SJCRH30 (cell line): ENCODE data around the gene SERPIND1. TPM values are rescaled to one million over a fixed set of nuclear protein-coding genes. Genes with fewer than 3 reads are reported as not detected.

Experiments used
- DNase-seq, 2 experiments: peaks; one replicate each; pipeline ENCODE4 v3.0.0-alpha.2; 2015 to 2020
- H3K27ac ChIP-seq: fragments of 250-450 bp; sonication (Bioruptor Pico); 2 replicates; pipeline ENCODE4 v1.5.1; 2020; ENCODE audit warnings: mild to moderate bottlenecking, moderate library complexity
- H3K27me3 ChIP-seq: fragments of 250-450 bp; sonication (Bioruptor Pico); 2 replicates; pipeline ENCODE4 v1.5.1; 2020; ENCODE audit warnings: mild to moderate bottlenecking, moderate library complexity
- H3K36me3 ChIP-seq: fragments of 250-450 bp; sonication (Bioruptor Pico); 2 replicates; pipeline ENCODE4 v1.5.1; 2020; ENCODE audit warnings: mild to moderate bottlenecking, moderate library complexity
- H3K4me1 ChIP-seq: fragments of 250-450 bp; sonication (Bioruptor Pico); 2 replicates; pipeline ENCODE4 v1.5.1; 2020; ENCODE audit warnings: mild to moderate bottlenecking, moderate library complexity
- H3K4me3 ChIP-seq: fragments of 250-450 bp; sonication (Bioruptor Pico); 2 replicates; pipeline ENCODE4 v1.5.1; 2020; ENCODE audit warnings: mild to moderate bottlenecking, moderate library complexity
- H3K9me3 ChIP-seq: fragments of 250-450 bp; sonication (Bioruptor Pico); replicated peaks from 2 replicates; pipeline ENCODE4 v1.5.1; 2020; ENCODE audit warnings: mild to moderate bottlenecking, moderate library complexity
- total RNA-seq: library from RNA; depleted of rRNA; stranded (reverse); fragments of >200 nt; shearing (Covaris generic); gene quantifications from 2 replicates; pipeline ENCODE4 v1.2.3, GENCODE V29; 2014

Gene SERPIND1
- total RNA-seq, 1 experiment from 2014 or later, result 0.04 TPM

- no peaks in the 10 kb centered on the region for H3K9me3 ChIP-seq
- H3K4me1 ChIP-seq, result no peaks in the 10 kb centered on the region
- H3K36me3 ChIP-seq, result no peaks in the 10 kb centered on the region; the same call in 1 of the 2 replicates
- no peak for DNase-seq
- no peak overlapping the region for H3K4me3 ChIP-seq
- no peaks in the 10 kb centered on the region for H3K27me3 ChIP-seq
- no peak overlapping the region for H3K27ac ChIP-seq
These were observed 2.9 kb downstream of the SERPIND1 start for GRCh38 chr22:20776624-20777405.

GRCh38 chr22:20777420-20778177, 3.7 kb downstream of the SERPIND1 start:
- Histone ChIP-seq H3K4me3 (no peak overlapping the region), H3K9me3 (no peaks in the 10 kb centered on the region), H3K27me3 (no peaks in the 10 kb centered on the region), H3K4me1 (no peaks in the 10 kb centered on the region), H3K27ac (no peak overlapping the region), H3K36me3 (no peaks in the 10 kb centered on the region; the same call in 1 of the 2 replicates)
- no peak for DNase-seq

GRCh38 chr22:20779014-20779817, 5.3 kb downstream of the SERPIND1 start:
- H3K27ac ChIP-seq, result no peak overlapping the region
- H3K4me3 ChIP-seq, result no peak overlapping the region
- H3K27me3 ChIP-seq, result no peaks in the 10 kb centered on the region
- H3K9me3 ChIP-seq, result no peaks in the 10 kb centered on the region
- DNase-seq, result no peak
- H3K4me1 ChIP-seq, result no peaks in the 10 kb centered on the region
- no peaks in the 10 kb centered on the region; the same call in 1 of the 2 replicates for H3K36me3 ChIP-seq

GRCh38 chr22:20779818-20780158, 5.9 kb downstream of the SERPIND1 start:
- no peak for DNase-seq
- Histone ChIP-seq H3K36me3 (no peaks in the 10 kb centered on the region; the same call in 1 of the 2 replicates), H3K9me3 (no peaks in the 10 kb centered on the region), H3K27me3 (no peaks in the 10 kb centered on the region), H3K4me1 (no peaks in the 10 kb centered on the region), H3K4me3 (no peak overlapping the region), H3K27ac (no peak overlapping the region)

- Histone ChIP-seq H3K4me1 (peaks cover 5% of the 10 kb centered on the region), H3K4me3 (no peak overlapping the region), H3K36me3 (no peaks in the 10 kb centered on the region; the same call in 1 of the 2 replicates), H3K9me3 (no peaks in the 10 kb centered on the region), H3K27ac (no peak overlapping the region), H3K27me3 (no peaks in the 10 kb centered on the region)
- no peak for DNase-seq
These were observed 7.5 kb downstream of the SERPIND1 start for GRCh38 chr22:20781272-20781990.

GRCh38 chr22:20782083-20782482, 8.2 kb downstream of the SERPIND1 start:
- H3K36me3 ChIP-seq, result no peaks in the 10 kb centered on the region; the same call in 1 of the 2 replicates

GRCh38 chr22:20782596-20783299, 8.8 kb downstream of the SERPIND1 start:
- no peaks in the 10 kb centered on the region for H3K9me3 ChIP-seq

More at GRCh38 chr22:20782083-20782482, 8.2 kb downstream of the SERPIND1 start:
- H3K27ac ChIP-seq, result no peak overlapping the region
- no peak for DNase-seq
- no peaks in the 10 kb centered on the region for H3K9me3 ChIP-seq
- H3K4me3 ChIP-seq, result no peak overlapping the region
- peaks cover 12% of the 10 kb centered on the region for H3K4me1 ChIP-seq
- no peaks in the 10 kb centered on the region for H3K27me3 ChIP-seq

GRCh38 chr22:20783300-20783673, 9.4 kb downstream of the SERPIND1 start:
- no peaks in the 10 kb centered on the region for H3K27me3 ChIP-seq
- DNase-seq, result no peak

More at GRCh38 chr22:20782596-20783299, 8.8 kb downstream of the SERPIND1 start:
- Histone ChIP-seq H3K27me3 (no peaks in the 10 kb centered on the region), H3K27ac (no peak overlapping the region), H3K36me3 (no peaks in the 10 kb centered on the region; the same call in 1 of the 2 replicates), H3K4me3 (no peak overlapping the region), H3K4me1 (peaks cover 18% of the 10 kb centered on the region)
- no peak for DNase-seq

GRCh38 chr22:20783844-20784723, 10.2 kb downstream of the SERPIND1 start:
- Histone ChIP-seq H3K9me3 (no peaks in the 10 kb centered on the region), H3K27me3 (no peaks in the 10 kb centered on the region), H3K36me3 (no peaks in the 10 kb centered on the region; the same call in 1 of the 2 replicates), H3K27ac (no peak overlapping the region), H3K4me1 (peaks cover 32% of the 10 kb centered on the region), H3K4me3 (no peak overlapping the region)
- DNase-seq, result peak; percentile 50 to 76

More at GRCh38 chr22:20783300-20783673, 9.4 kb downstream of the SERPIND1 start:
- Histone ChIP-seq H3K36me3 (no peaks in the 10 kb centered on the region; the same call in 1 of the 2 replicates), H3K9me3 (no peaks in the 10 kb centered on the region), H3K27ac (no peak overlapping the region), H3K4me1 (peaks cover 24% of the 10 kb centered on the region), H3K4me3 (no peak overlapping the region)

- Histone ChIP-seq H3K4me1 (peaks cover 45% of the 10 kb centered on the region), H3K9me3 (no peaks in the 10 kb centered on the region), H3K36me3 (no peaks in the 10 kb centered on the region), H3K27me3 (no peaks in the 10 kb centered on the region), H3K4me3 (no peak overlapping the region), H3K27ac (no peak overlapping the region)
- DNase-seq, result no peak
These were observed 11.5 kb downstream of the SERPIND1 start for GRCh38 chr22:20785415-20785814.

GRCh38 chr22:20786048-20786447, 12.1 kb downstream of the SERPIND1 start:
- H3K4me1 ChIP-seq, result peaks cover 49% of the 10 kb centered on the region
- peak overlapping the region; percentile 58 for H3K27ac ChIP-seq
- no peak for DNase-seq
- H3K27me3 ChIP-seq, result no peaks in the 10 kb centered on the region
- H3K4me3 ChIP-seq, result no peak overlapping the region
- no peaks in the 10 kb centered on the region for H3K36me3 ChIP-seq
- H3K9me3 ChIP-seq, result no peaks in the 10 kb centered on the region

GRCh38 chr22:20786536-20786979, 12.6 kb downstream of the SERPIND1 start:
- H3K4me1 ChIP-seq, result peaks cover 49% of the 10 kb centered on the region
- no peaks in the 10 kb centered on the region for H3K27me3 ChIP-seq
- peak overlapping the region; percentile 58 for H3K27ac ChIP-seq
- no peak overlapping the region for H3K4me3 ChIP-seq
- peak; percentile 46 to 73 for DNase-seq
- H3K36me3 ChIP-seq, result no peaks in the 10 kb centered on the region
- H3K9me3 ChIP-seq, result no peaks in the 10 kb centered on the region

GRCh38 chr22:20787223-20787622, 13.3 kb downstream of the SERPIND1 start:
- no peaks in the 10 kb centered on the region for H3K9me3 ChIP-seq
- H3K4me3 ChIP-seq, result no peak overlapping the region
- peak; percentile 68 to 82 for DNase-seq
- no peaks in the 10 kb centered on the region for H3K36me3 ChIP-seq
- H3K27me3 ChIP-seq, result no peaks in the 10 kb centered on the region
- H3K4me1 ChIP-seq, result peaks cover 49% of the 10 kb centered on the region
- peak overlapping the region; percentile 58 for H3K27ac ChIP-seq
